Naive thymus-derived CD8-positive, alpha-beta T cell (primary cell): ENCODE results near the gene GRIFIN. TPM values are rescaled to one million over a fixed set of nuclear protein-coding genes. Genes with fewer than 3 reads are reported as not detected.
"Not testable (repeated sequence)": the region's sequence is repeated elsewhere in the genome, so short reads cannot be mapped to it uniquely, and the experiment has no call there.

ENCODE experiments used
- ATAC-seq, 2 donors: fragments of 150-1000 bp; cut with Tn5 transposase in 1 of 2; sonication (Bioruptor Pico), chemical (Tn5 transposase) in 1 of 2; 1 replicate in 1 of 2; 2 replicates in 1 of 2; pipeline ENCODE4 v1.10.0; 2021; ENCODE audit warnings: mild to moderate bottlenecking in 2 of 2, moderate library complexity in 2 of 2
- POLR2A ChIA-PET: fragments of 350-600 bp; sonication (Branson Sonifier 250); formaldehyde crosslinking; loops from one replicate; lab custom pipeline; 2021; ENCODE audit warnings: antibody characterized with exemption; lab: Charles Lee
- DNase-seq, 10 donors: peaks; one replicate each; pipeline versions ENCODE4 v3.0.0 to v3.0.0-alpha.2; 2020 to 2022
- H3K27ac Mint-ChIP-seq, 10 donors: one replicate each; pipeline ENCODE4 v1.8.0; 2020 to 2022; ENCODE audit warnings: mild to moderate bottlenecking in 10 of 10, mixed read lengths in 10 of 10, moderate library complexity in 4 of 10, inconsistent platforms in 1 of 10
- H3K27me3 Mint-ChIP-seq, 5 donors: one replicate each; pipeline ENCODE4 v1.8.0; 2021 to 2022; ENCODE audit warnings: mixed read lengths in 5 of 5
- H3K36me3 Mint-ChIP-seq, 3 donors: one replicate each; pipeline ENCODE4 v1.8.0; 2020 to 2022; ENCODE audit warnings: mixed read lengths in 3 of 3, mild to moderate bottlenecking in 2 of 3, inconsistent platforms in 1 of 3
- H3K4me1 Mint-ChIP-seq, 4 donors: one replicate each; pipeline ENCODE4 v1.8.0; 2021 to 2022; ENCODE audit warnings: mixed read lengths in 4 of 4
- H3K4me3 Mint-ChIP-seq, 10 donors: one replicate each; pipeline ENCODE4 v1.8.0; 2020 to 2022; ENCODE audit warnings: mild to moderate bottlenecking in 10 of 10, mixed read lengths in 10 of 10, moderate library complexity in 6 of 10, inconsistent platforms in 1 of 10
- H3K9me3 Mint-ChIP-seq, 9 donors: one replicate each; pipeline ENCODE4 v1.8.0; 2020 to 2022; ENCODE audit warnings: mixed read lengths in 9 of 9, mild to moderate bottlenecking in 3 of 9, inconsistent platforms in 1 of 9, moderate library complexity in 1 of 9
- polyA plus RNA-seq, 3 donors: library from polyadenylated mRNA; unstranded; fragments of 300-500 nt; fragmentation: Illumina TruSeq; gene quantifications; one replicate each; pipeline ENCODE4 v1.2.3, GENCODE V29; 2021
- total RNA-seq, 8 experiments: library from RNA in 2 of 8; stranded (reverse) in 2 of 8; gene quantifications; one replicate each; pipeline ENCODE4 v1.2.3 and lab custom pipeline; 2021 to 2026

The GRIFIN gene
- total and polyA plus RNA-seq, 5 experiments from 2014 or later: not detected

DNA sequence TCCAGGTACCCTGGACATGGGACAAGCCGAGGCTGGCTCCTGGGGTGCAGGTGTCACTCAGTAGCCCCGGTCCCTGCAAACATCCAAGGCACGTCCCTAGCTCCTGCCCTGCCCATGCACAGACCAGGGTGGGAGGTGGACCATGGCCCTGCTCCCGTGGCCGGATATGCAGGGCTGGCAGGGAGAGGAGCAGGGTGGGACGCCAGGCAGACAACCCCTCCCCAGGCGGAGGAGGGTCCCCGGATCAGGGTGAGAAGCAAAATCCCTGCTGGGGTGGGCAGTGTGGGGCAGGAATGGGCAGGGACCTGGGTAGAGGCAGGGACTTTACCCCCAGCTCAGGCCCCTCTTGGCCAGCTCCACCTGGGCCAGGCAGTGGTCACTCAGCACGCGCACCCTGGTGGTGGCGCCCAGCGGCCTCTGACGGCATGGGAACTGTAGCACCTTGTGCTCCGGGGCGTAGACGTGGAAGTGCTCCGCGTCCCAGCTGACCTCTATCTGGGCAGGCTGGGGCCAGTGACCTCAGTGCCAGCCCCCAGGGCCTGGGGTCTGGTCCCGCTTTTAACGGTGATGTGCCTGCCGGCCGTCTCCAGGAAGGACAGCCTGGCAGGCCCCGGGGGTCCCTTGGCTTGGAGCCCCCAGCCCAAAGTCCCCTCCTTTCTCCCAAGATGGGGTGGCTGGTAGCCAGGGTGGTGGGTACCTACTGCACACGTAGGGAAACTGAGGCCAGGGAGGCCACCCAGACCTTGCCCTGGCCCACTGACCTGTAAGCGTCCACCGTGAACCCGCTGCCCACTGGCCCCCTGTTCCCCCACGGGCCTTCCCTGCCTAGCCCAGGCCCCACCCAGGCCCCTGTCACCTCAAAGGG lies 1.2 kb downstream of the GRIFIN start:
- POLR2A ChIA-PET: no interaction called here
- no peak overlapping the region for H3K4me3 Mint-ChIP-seq

DNA sequence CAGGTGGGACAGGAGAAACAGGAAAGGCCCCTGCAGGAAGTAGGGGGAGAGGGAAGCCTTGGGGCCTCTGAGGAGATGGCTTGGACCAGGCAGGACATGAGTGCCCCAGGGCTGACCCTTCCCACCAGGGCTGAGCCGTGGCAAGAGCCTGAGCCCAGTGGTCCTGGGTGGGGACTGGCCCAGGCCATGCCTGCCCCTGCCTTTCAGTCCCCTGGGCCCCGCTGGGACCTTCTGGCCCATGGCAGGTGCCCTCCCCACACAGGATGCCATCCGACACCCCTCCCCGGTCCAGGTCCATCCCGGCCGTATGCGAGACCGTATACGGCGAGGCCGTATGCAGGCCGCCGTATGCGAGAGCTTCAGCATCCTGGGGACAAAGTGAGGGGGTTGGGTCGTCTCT lies 2.0 kb downstream of the GRIFIN start:
- Mint-ChIP-seq H3K4me1 (peaks cover 0 to 16% (median 8%) of the 10 kb centered on the region in 4 donors), H3K27ac (no peak overlapping the region), H3K9me3 (no peaks in the 10 kb centered on the region), H3K4me3 (no peak overlapping the region), H3K36me3 (no peaks in the 10 kb centered on the region), H3K27me3 (peaks cover 0 to 8% (median 3%) of the 10 kb centered on the region in 5 donors)
- ATAC-seq (no peak), DNase-seq (no peak)
- POLR2A ChIA-PET: no interaction called here

More for the DNA sequence above, 1.2 kb downstream of the GRIFIN start:
- Mint-ChIP-seq H3K9me3 (no peaks in the 10 kb centered on the region), H3K4me1 (peaks cover 0 to 13% (median 8%) of the 10 kb centered on the region in 4 donors), H3K27me3 (peaks cover 0 to 4% (median 0%) of the 10 kb centered on the region in 5 donors), H3K36me3 (no peaks in the 10 kb centered on the region), H3K27ac (no peak overlapping the region)
- no peak for ATAC-seq
- no peak for DNase-seq

DNA sequence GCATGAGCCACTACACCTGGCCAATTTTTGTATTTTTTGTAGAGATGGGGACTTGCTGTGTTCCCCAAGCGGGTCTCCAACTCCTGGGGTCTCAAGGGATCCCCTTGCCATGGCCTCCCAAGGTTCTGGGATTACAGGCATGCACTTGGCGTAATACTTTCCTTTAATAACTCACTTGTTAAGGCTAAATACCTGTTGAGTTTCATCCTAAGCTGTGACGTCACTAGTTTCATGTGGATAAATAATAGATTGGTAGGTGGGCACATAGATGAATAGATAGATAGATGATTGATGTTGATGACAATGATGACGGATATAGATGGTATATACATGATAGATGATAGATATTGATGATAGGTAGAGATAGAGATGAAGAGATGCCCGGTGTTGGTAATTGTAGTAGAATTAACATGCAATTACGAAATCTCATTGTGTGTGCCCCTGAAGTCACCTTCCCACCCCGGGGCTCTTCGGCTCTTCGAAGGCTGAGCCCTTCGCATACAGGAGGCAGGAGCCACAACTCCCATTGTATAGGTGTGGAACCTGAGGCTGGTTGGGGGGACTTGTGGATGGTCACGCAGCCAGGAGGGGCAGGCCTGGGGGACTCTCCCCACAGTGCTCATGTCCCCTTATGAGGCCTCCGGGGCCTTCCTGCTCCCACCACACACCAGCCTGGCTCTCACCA lies 2.6 kb downstream of the GRIFIN start:
- H3K4me1 Mint-ChIP-seq: peaks cover 2 to 18% (median 13%) of the 10 kb centered on the region in 4 donors
- H3K36me3 Mint-ChIP-seq: no peaks in the 10 kb centered on the region
- peaks cover 2 to 10% (median 7%) of the 10 kb centered on the region in 5 donors for H3K27me3 Mint-ChIP-seq
- ATAC-seq (no peak), DNase-seq (no peak)
- no peak overlapping the region for H3K27ac Mint-ChIP-seq
- no peaks in the 10 kb centered on the region for H3K9me3 Mint-ChIP-seq
- POLR2A ChIA-PET: no interaction called here
- no peak overlapping the region for H3K4me3 Mint-ChIP-seq

GRCh38 chr7:2472739-2473138 lies 3.5 kb downstream of the GRIFIN start:
- DNase-seq (no peak), ATAC-seq (no peak)
- POLR2A ChIA-PET: interaction anchor here (0.7 kb wide), 1 partner anchor 227 kb away, joined by 4 read pairs; no protein-coding TSS in a partner anchor
- Mint-ChIP-seq H3K9me3 (no peaks in the 10 kb centered on the region), H3K4me1 (peaks cover 2 to 13% (median 10%) of the 10 kb centered on the region in 4 donors), H3K27ac (no peak overlapping the region), H3K36me3 (no peaks in the 10 kb centered on the region), H3K27me3 (peaks cover 2 to 10% (median 7%) of the 10 kb centered on the region in 5 donors), H3K4me3 (no peak overlapping the region)

DNA sequence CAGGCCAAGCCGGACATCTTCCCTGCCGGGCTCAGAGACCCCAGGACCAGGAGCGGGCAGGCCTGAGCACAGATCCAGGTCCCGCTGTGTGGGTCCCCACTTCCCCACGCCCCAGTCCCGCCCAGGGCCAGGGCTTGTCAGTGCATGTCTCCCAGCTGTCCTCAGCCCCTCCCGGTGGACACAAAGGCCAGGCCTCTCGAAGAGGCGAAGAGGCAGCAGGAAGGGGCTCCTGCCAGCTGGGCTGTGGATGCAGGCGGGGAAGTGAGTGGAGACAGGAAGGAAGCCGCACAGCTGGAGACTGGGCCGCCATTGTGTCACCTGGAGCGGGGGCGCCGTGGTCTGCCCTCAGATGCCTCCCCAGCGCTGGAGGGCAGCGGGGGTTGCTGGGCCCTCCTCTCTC lies 4.8 kb downstream of the GRIFIN start:
- H3K27ac Mint-ChIP-seq: no peak overlapping the region
- ATAC-seq: no peak
- H3K4me3 Mint-ChIP-seq: no peak overlapping the region
- no peak for DNase-seq
- H3K36me3 Mint-ChIP-seq: no peaks in the 10 kb centered on the region
- POLR2A ChIA-PET: interaction anchor here (0.7 to 1.2 kb wide), 3 partner anchors 9 to 84 kb away, joined by 3 to 4 read pairs (median 3); no protein-coding TSS in a partner anchor
- H3K27me3 Mint-ChIP-seq: peaks cover 2 to 10% (median 7%) of the 10 kb centered on the region in 5 donors
- peaks cover 2 to 8% (median 5%) of the 10 kb centered on the region in 4 donors for H3K4me1 Mint-ChIP-seq
- no peaks in the 10 kb centered on the region for H3K9me3 Mint-ChIP-seq

GRCh38 chr7:2471022-2471329 lies 5.2 kb downstream of the GRIFIN start:
- Mint-ChIP-seq H3K27ac (no peak overlapping the region), H3K9me3 (no peaks in the 10 kb centered on the region), H3K27me3 (peaks cover 2 to 10% (median 7%) of the 10 kb centered on the region in 5 donors), H3K4me1 (peaks cover 2 to 8% (median 5%) of the 10 kb centered on the region in 4 donors), H3K36me3 (no peaks in the 10 kb centered on the region), H3K4me3 (no peak overlapping the region)
- POLR2A ChIA-PET: interaction anchor here (0.7 to 1.2 kb wide), 4 partner anchors 9 to 144 kb away, joined by 3 to 4 read pairs (median 4); no protein-coding TSS in a partner anchor
- DNase-seq (no peak), ATAC-seq (no peak)

- Mint-ChIP-seq H3K27me3 (peaks cover 2 to 10% (median 7%) of the 10 kb centered on the region in 5 donors), H3K9me3 (no peaks in the 10 kb centered on the region), H3K36me3 (no peaks in the 10 kb centered on the region), H3K4me3 (no peak overlapping the region), H3K4me1 (peaks cover 2 to 8% (median 5%) of the 10 kb centered on the region in 4 donors), H3K27ac (peak overlapping the region in 1 of 10 donors; percentile 66)
- ATAC-seq (no peak), DNase-seq (no peak)
- POLR2A ChIA-PET: interaction anchor here (0.7 to 1.2 kb wide), 3 partner anchors 10 to 145 kb away, joined by 3 to 4 read pairs (median 4); no protein-coding TSS in a partner anchor
Observed at GRCh38 chr7:2470204-2471021, 5.8 kb downstream of the GRIFIN start.

- not testable (repeated sequence) for H3K4me3 Mint-ChIP-seq, H3K4me1 Mint-ChIP-seq, H3K36me3 Mint-ChIP-seq, H3K9me3 Mint-ChIP-seq, ATAC-seq, DNase-seq
- peak overlapping the region in 3 of 10 donors; percentile 38 to 67 (median 45) for H3K27ac Mint-ChIP-seq
- POLR2A ChIA-PET: interaction anchor here (0.9 kb wide), 1 partner anchor 41 kb away, joined by 3 read pairs; no protein-coding TSS in a partner anchor
- peaks cover 2 to 10% (median 7%) of the 10 kb centered on the region in 5 donors for H3K27me3 Mint-ChIP-seq
Observed at GRCh38 chr7:2469460-2470203, 6.6 kb downstream of the GRIFIN start.

GRCh38 chr7:2468227-2468626 lies 8.0 kb downstream of the GRIFIN start:
- POLR2A ChIA-PET: no interaction called here
- no peak for ATAC-seq
- Mint-ChIP-seq H3K36me3 (no peaks in the 10 kb centered on the region), H3K4me3 (no peak overlapping the region), H3K27me3 (peaks cover 2 to 10% (median 7%) of the 10 kb centered on the region in 5 donors), H3K4me1 (peaks cover 2 to 8% (median 5%) of the 10 kb centered on the region in 4 donors), H3K9me3 (no peaks in the 10 kb centered on the region), H3K27ac (no peak overlapping the region)
- DNase-seq: no peak

GRCh38 chr7:2466675-2467074 lies 9.5 kb downstream of the GRIFIN start:
- H3K27me3 Mint-ChIP-seq: peaks cover 2 to 10% (median 7%) of the 10 kb centered on the region in 5 donors
- no peak overlapping the region for H3K27ac Mint-ChIP-seq
- H3K4me1 Mint-ChIP-seq: peaks cover 2 to 8% (median 5%) of the 10 kb centered on the region in 4 donors
- POLR2A ChIA-PET: no interaction called here
- DNase-seq (no peak), ATAC-seq (no peak)
- no peaks in the 10 kb centered on the region for H3K36me3 Mint-ChIP-seq
- no peak overlapping the region for H3K4me3 Mint-ChIP-seq
- no peaks in the 10 kb centered on the region for H3K9me3 Mint-ChIP-seq

DNA sequence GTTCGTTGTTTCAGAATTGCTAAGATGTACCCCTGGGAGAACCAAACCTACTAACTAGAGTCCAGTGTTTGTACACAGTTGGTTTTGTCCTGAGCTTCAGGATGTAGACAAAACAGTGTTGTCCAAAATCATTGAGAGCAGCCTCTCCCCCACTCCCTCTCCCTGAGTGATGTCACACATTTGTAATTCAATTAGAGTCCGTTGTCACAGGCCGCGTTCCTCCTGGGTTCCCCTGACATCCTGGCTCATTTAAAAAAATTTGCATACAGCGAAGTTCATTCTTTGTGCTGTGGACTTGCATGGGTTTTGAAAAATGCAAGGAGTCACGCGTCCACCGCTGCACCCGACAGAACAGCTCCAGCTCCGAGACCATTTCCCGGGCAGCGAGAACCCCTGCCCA lies 10.3 kb downstream of the GRIFIN start:
- POLR2A ChIA-PET: no interaction called here

More for the DNA sequence above, 10.3 kb downstream of the GRIFIN start:
- Mint-ChIP-seq H3K9me3 (no peaks in the 10 kb centered on the region), H3K4me3 (no peak overlapping the region), H3K27me3 (peaks cover 2 to 10% (median 7%) of the 10 kb centered on the region in 5 donors), H3K27ac (no peak overlapping the region), H3K36me3 (no peaks in the 10 kb centered on the region), H3K4me1 (peaks cover 2 to 8% (median 5%) of the 10 kb centered on the region in 4 donors)
- ATAC-seq (no peak), DNase-seq (no peak)
